Coronary artery (tissue), 2 donors: ENCODE data around the gene GALNTL6.

Experiments
- DNase-seq: peaks from one replicate; pipeline ENCODE4 v3.0.0-alpha.2; 2017; ENCODE audit warnings: low spot score
- H3K27ac ChIP-seq, 2 donors: fragments of 200-600 bp; sonication (generic); one replicate each; pipeline ENCODE4 v1.5.1; 2016 to 2019
- H3K4me3 ChIP-seq: fragments of 200-600 bp; sonication (generic); 2 replicates; pipeline ENCODE4 v1.5.1; 2016; ENCODE audit warnings: mild to moderate bottlenecking, moderate library complexity
- TF ChIP-seq, protein P1 (sequence below): fragments of 200-600 bp; sonication (generic); IDR thresholded peaks from one replicate; pipeline ENCODE4 v1.5.1; 2019; ENCODE audit warnings: antibody characterized with exemption

GALNTL6 gene

DNA sequence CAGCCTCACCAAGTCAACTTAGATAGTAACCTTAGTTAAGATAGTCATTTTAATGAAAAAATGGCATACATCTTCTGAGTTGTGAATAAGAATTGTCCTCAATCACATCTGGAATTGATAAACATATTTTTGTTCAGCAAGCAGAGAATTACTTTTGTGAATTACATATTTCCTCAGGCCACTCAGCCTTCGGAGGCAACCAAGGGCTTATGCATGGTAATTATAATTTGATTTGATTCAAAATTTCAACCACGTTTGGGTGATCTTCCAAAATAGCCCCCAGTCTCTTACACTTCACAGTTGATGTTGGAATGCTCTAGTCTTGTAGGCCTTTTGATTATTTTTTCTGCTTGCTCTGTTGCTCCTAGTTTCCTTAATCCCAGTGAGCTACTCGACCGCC is 63.4 kb downstream of the GALNTL6 start:
- DNase-seq: no peak
- H3K4me3 ChIP-seq: no peak overlapping the region
- H3K27ac ChIP-seq: no peak overlapping the region
- TF ChIP-seq, protein P1, sequence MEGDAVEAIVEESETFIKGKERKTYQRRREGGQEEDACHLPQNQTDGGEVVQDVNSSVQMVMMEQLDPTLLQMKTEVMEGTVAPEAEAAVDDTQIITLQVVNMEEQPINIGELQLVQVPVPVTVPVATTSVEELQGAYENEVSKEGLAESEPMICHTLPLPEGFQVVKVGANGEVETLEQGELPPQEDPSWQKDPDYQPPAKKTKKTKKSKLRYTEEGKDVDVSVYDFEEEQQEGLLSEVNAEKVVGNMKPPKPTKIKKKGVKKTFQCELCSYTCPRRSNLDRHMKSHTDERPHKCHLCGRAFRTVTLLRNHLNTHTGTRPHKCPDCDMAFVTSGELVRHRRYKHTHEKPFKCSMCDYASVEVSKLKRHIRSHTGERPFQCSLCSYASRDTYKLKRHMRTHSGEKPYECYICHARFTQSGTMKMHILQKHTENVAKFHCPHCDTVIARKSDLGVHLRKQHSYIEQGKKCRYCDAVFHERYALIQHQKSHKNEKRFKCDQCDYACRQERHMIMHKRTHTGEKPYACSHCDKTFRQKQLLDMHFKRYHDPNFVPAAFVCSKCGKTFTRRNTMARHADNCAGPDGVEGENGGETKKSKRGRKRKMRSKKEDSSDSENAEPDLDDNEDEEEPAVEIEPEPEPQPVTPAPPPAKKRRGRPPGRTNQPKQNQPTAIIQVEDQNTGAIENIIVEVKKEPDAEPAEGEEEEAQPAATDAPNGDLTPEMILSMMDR: no peak

DNA sequence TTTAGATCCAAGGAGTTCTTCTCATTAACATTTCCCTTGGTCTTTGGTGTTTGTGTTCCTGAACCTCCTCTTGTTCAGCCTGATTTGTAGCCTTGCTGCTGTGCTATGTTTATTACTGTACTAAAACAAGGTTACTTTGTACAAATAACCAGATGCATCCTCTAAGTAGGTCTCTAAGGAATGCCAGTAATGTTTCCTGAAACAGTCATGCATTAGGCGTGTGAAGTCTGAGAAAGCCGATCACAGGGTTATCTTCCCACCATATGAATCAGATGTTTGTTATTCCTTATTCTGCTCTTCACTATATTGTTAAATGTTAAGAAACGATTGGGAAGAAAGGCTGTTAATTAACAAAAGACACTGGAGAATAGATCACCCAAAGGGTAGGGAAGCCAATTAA is 66.9 kb downstream of the GALNTL6 start:
- DNase-seq: no peak

GRCh38 chr4:171889681-171890080 is 76.5 kb downstream of the GALNTL6 start:
- Histone ChIP-seq H3K27ac (no peak overlapping the region), H3K4me3 (no peak overlapping the region)
- TF ChIP-seq, protein P1: no peak
- DNase-seq: no peak

More for the DNA sequence above, 66.9 kb downstream of the GALNTL6 start:
- H3K27ac ChIP-seq: no peak overlapping the region
- H3K4me3 ChIP-seq: no peak overlapping the region
- TF ChIP-seq, protein P1: no peak

DNA sequence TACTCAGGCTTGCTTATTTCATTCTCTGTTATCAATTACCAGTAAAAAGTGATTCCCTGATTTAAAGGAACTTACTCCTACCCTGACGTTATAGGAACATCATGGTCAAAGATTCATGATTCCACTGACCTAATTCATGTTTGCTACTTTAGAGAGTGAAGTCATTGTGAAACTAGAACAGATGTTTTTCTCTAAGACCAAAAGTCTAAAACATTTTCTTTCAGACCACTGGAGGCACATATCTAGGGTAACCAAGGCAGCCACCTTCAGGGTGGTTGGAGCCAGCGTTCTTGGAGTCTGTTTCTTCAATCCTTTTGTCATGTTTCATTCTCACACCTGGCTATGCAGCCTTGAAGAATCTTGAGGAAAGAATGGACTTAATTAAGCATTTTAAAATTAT is 77.8 kb downstream of the GALNTL6 start:
- H3K27ac ChIP-seq: no peak overlapping the region
- no peak overlapping the region for H3K4me3 ChIP-seq
- no peak for DNase-seq
- TF ChIP-seq, protein P1: no peak

DNA sequence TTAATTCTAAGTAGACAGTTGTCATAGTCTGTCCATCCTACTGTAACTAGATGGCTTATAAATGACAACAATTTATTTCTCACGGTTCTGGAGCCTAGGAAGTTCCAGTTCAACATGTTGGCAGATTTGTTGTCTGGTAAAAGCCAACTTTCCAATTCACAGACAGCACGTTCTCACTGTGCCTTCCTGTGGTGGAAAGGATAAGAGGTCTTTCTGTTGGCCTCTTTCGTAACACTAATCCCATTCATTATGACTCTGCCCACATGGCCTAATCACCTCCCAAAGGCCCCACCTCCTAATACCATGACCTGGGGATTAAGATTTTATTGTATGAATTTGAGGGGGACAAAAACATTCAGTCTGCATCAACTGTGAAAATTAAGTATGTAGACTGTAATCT is 83.2 kb downstream of the GALNTL6 start:
- no peak for DNase-seq
- Histone ChIP-seq H3K4me3 (no peak overlapping the region), H3K27ac (no peak overlapping the region)
- TF ChIP-seq, protein P1: no peak

DNA sequence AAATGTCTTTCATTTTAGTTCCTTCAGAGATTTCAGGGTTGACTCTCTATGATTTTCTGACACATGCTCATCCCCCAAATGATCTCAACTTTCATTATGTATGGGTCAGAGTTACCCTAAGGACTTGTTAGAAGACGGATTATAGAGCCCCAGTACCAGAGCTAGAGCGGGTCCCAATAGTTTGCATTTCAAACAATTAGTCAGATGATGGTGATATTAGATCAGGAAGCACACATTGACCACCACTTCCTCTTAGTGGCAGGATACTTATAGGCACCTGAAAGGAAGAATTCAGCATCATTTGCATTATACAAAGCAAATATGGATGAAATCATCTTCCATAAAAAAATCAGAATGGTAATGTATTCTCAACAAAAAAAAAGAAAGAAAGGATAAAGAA is 106.1 kb downstream of the GALNTL6 start:
- TF ChIP-seq, protein P1: no peak
- Histone ChIP-seq H3K4me3 (no peak overlapping the region), H3K27ac (no peak overlapping the region)
- DNase-seq: no peak

GRCh38 chr4:171920901-171921300 is 107.7 kb downstream of the GALNTL6 start:
- no peak overlapping the region for H3K4me3 ChIP-seq
- TF ChIP-seq, protein P1: no peak
- DNase-seq: no peak
- no peak overlapping the region for H3K27ac ChIP-seq
